ENCODE data around the gene RHOA. TPM values are rescaled to one million over a fixed set of nuclear protein-coding genes. Genes with fewer than 3 reads are reported as not detected.

RHOA gene
- total and polyA plus RNA-seq, 2 experiments from 2014 or later = 781 to 996 TPM

- no peaks in the 10 kb centered on the region for H3K9me3 ChIP-seq (ENCODE audit: low read depth)
These were observed 4.3 kb upstream of the RHOA start for GRCh38 chr3:49415931-49416601.

GRCh38 chr3:49414753-49415152 lies 3.0 kb upstream of the RHOA start:
- no peak overlapping the region for H3K9ac ChIP-seq
- TF ChIP-seq EZH2 (IDR thresholded peaks at IDR 0.05; ENCODE audit: insufficient read depth, poor library complexity, severe bottlenecking) (no peak), EZH2phosphoT487 (IDR thresholded peaks at IDR 0.05; ENCODE audit: insufficient read depth, low read depth) (no peak)
- H3K9me2 ChIP-seq (ENCODE audit: insufficient read depth) = no peaks in the 10 kb centered on the region
- peaks cover 19% of the 10 kb centered on the region for H3K4me1 ChIP-seq (ENCODE audit: insufficient read depth)
- H3K9me3 ChIP-seq (ENCODE audit: low read depth) = no peaks in the 10 kb centered on the region
- H4K20me1 ChIP-seq (ENCODE audit: insufficient read depth) = peaks cover 12% of the 10 kb centered on the region
- H3K79me2 ChIP-seq (ENCODE audit: insufficient read depth) = peaks cover 59% of the 10 kb centered on the region
- no peaks in the 10 kb centered on the region; the same call in 1 of the 2 replicates for H3K36me3 ChIP-seq (ENCODE audit: low read depth)
- no peak overlapping the region for H3K27ac ChIP-seq
- H3K4me2 ChIP-seq (ENCODE audit: unreplicated experiment) = no peak overlapping the region
- DNase-seq = no peak
- no peak overlapping the region for H3K4me3 ChIP-seq
- no peaks in the 10 kb centered on the region for H3K27me3 ChIP-seq (replicated peaks; ENCODE audit: insufficient read depth)
- no peak overlapping the region for H2AFZ ChIP-seq
- in situ Hi-C loops (cut with MboI) = no loop called here
- 80 to 86% methylated on average over 2 of the region's 2 CpGs for WGBS, 2 experiments (ENCODE audit: low coverage in 1 of 2, low lambda C conversion rate in 2 of 2, missing lambda C conversion rate in 2 of 2)
- peaks cover 16% of the 10 kb centered on the region for H3F3A ChIP-seq (ENCODE audit: insufficient read depth)

More at GRCh38 chr3:49415931-49416601, 4.3 kb upstream of the RHOA start:
- no peaks in the 10 kb centered on the region; the same call in 1 of the 2 replicates for H3K36me3 ChIP-seq (ENCODE audit: low read depth)
- no peaks in the 10 kb centered on the region for H4K20me1 ChIP-seq (ENCODE audit: insufficient read depth)
- H3K4me3 ChIP-seq = no peak overlapping the region
- peaks cover 20% of the 10 kb centered on the region for H3K4me1 ChIP-seq (ENCODE audit: insufficient read depth)
- H3K27ac ChIP-seq = no peak overlapping the region
- TF ChIP-seq EZH2phosphoT487 (IDR thresholded peaks at IDR 0.05; ENCODE audit: insufficient read depth, low read depth) (no peak), EZH2 (IDR thresholded peaks at IDR 0.05; ENCODE audit: insufficient read depth, poor library complexity, severe bottlenecking) (no peak)
- no peak overlapping the region for H3K9ac ChIP-seq
- DNase-seq = no peak
- H3K4me2 ChIP-seq (ENCODE audit: unreplicated experiment) = no peak overlapping the region
- in situ Hi-C loops (cut with MboI) = no loop called here
- H3K27me3 ChIP-seq (replicated peaks; ENCODE audit: insufficient read depth) = no peaks in the 10 kb centered on the region
- H3K79me2 ChIP-seq (ENCODE audit: insufficient read depth) = peaks cover 46% of the 10 kb centered on the region
- no peaks in the 10 kb centered on the region for H3K9me2 ChIP-seq (ENCODE audit: insufficient read depth)
- peaks cover 19% of the 10 kb centered on the region for H3F3A ChIP-seq (ENCODE audit: insufficient read depth)
- H2AFZ ChIP-seq = no peak overlapping the region
- WGBS, 2 experiments (ENCODE audit: low coverage in 1 of 2, low lambda C conversion rate in 2 of 2, missing lambda C conversion rate in 2 of 2) = 41 to 66% methylated on average over 4 of the region's 4 CpGs

- in situ Hi-C loops (cut with MboI) = no loop called here
- Histone ChIP-seq H3K79me2 (ENCODE audit: insufficient read depth) (peaks cover 73% of the 10 kb centered on the region), H3K27me3 (replicated peaks; ENCODE audit: insufficient read depth) (no peaks in the 10 kb centered on the region), H3K9ac (peak overlapping the region; percentile 98), H3K9me3 (ENCODE audit: low read depth) (no peaks in the 10 kb centered on the region), H3K4me2 (ENCODE audit: unreplicated experiment) (peak overlapping the region; percentile 97), H3F3A (ENCODE audit: insufficient read depth) (peaks cover 15% of the 10 kb centered on the region), H3K27ac (peak overlapping the region; percentile 86; the same call in 1 of the 2 replicates), H3K36me3 (ENCODE audit: low read depth) (no peaks in the 10 kb centered on the region; the same call in 1 of the 2 replicates), H2AFZ (no peak overlapping the region), H3K9me2 (ENCODE audit: insufficient read depth) (no peaks in the 10 kb centered on the region), H4K20me1 (ENCODE audit: insufficient read depth) (peaks cover 23% of the 10 kb centered on the region), H3K4me3 (peak overlapping the region; percentile 91), H3K4me1 (ENCODE audit: insufficient read depth) (peaks cover 26% of the 10 kb centered on the region)
- WGBS, 2 experiments (ENCODE audit: low coverage in 1 of 2, low lambda C conversion rate in 2 of 2, missing lambda C conversion rate in 2 of 2) = 71 to 78% methylated on average over 6 of the region's 6 CpGs
- no peak for DNase-seq
- no peak for TF ChIP-seq EZH2 (IDR thresholded peaks at IDR 0.05; ENCODE audit: insufficient read depth, poor library complexity, severe bottlenecking)
- TF ChIP-seq EZH2phosphoT487 (IDR thresholded peaks at IDR 0.05; ENCODE audit: insufficient read depth, low read depth) = no peak
These were observed 1.6 kb upstream of the RHOA start for GRCh38 chr3:49413338-49413734.

GRCh38 chr3:49412632-49413337 lies 1.0 kb upstream of the RHOA start:
- H3K9me3 ChIP-seq (ENCODE audit: low read depth) = no peaks in the 10 kb centered on the region
- H3K79me2 ChIP-seq (ENCODE audit: insufficient read depth) = peaks cover 78% of the 10 kb centered on the region
- H3K9me2 ChIP-seq (ENCODE audit: insufficient read depth) = no peaks in the 10 kb centered on the region
- peaks cover 26% of the 10 kb centered on the region for H4K20me1 ChIP-seq (ENCODE audit: insufficient read depth)
- H3K27ac ChIP-seq = peak overlapping the region; percentile 86
- peak overlapping the region; percentile 91 for H3K4me3 ChIP-seq
- no peak for TF ChIP-seq EZH2 (IDR thresholded peaks at IDR 0.05; ENCODE audit: insufficient read depth, poor library complexity, severe bottlenecking)
- no peak for TF ChIP-seq EZH2phosphoT487 (IDR thresholded peaks at IDR 0.05; ENCODE audit: insufficient read depth, low read depth)
- no peaks in the 10 kb centered on the region for H3K27me3 ChIP-seq (replicated peaks; ENCODE audit: insufficient read depth)
- peaks cover 16% of the 10 kb centered on the region for H3F3A ChIP-seq (ENCODE audit: insufficient read depth)
- no peaks in the 10 kb centered on the region; the same call in 1 of the 2 replicates for H3K36me3 ChIP-seq (ENCODE audit: low read depth)
- peaks cover 29% of the 10 kb centered on the region for H3K4me1 ChIP-seq (ENCODE audit: insufficient read depth)
- H3K9ac ChIP-seq = peak overlapping the region; percentile 98
- DNase-seq = peak; percentile 42
- H2AFZ ChIP-seq = peak overlapping the region; percentile 52; the same call in 1 of the 2 replicates
- in situ Hi-C loops (cut with MboI) = no loop called here
- peak overlapping the region; percentile 97 for H3K4me2 ChIP-seq (ENCODE audit: unreplicated experiment)
- 25 to 31% methylated on average over 9 to 16 of the region's 16 CpGs for WGBS, 2 experiments (ENCODE audit: low coverage in 1 of 2, low lambda C conversion rate in 2 of 2, missing lambda C conversion rate in 2 of 2)
